ENCODE measurements around the gene TGIF1. TPM values are rescaled to one million over a fixed set of nuclear protein-coding genes. Genes with fewer than 3 reads are reported as not detected.

TGIF1 gene
- total RNA-seq, 2 experiments from 2014 or later, result 35.6 to 39.5 TPM

GRCh38 chr18:3489462-3489861 is 39.5 kb downstream of the TGIF1 start:
- Mint-ChIP-seq H3K4me1 (peaks cover 3% of the 10 kb centered on the region), H3K9me3 (no peaks in the 10 kb centered on the region), H3K27ac (no peak overlapping the region), H3K27me3 (peaks cover 26% of the 10 kb centered on the region), H3K36me3 (no peaks in the 10 kb centered on the region), H3K4me3 (no peak overlapping the region)
- no peak for DNase-seq
- POLR2A ChIA-PET, result no interaction called here
- ATAC-seq (ENCODE audit: low read depth), result no peak

- Mint-ChIP-seq H3K4me1 (peaks cover 3% of the 10 kb centered on the region), H3K27ac (no peak overlapping the region), H3K27me3 (peaks cover 30% of the 10 kb centered on the region), H3K4me3 (no peak overlapping the region), H3K9me3 (no peaks in the 10 kb centered on the region), H3K36me3 (no peaks in the 10 kb centered on the region)
- ATAC-seq (ENCODE audit: low read depth), result no peak
- POLR2A ChIA-PET, result no interaction called here
- DNase-seq, result no peak
Observed at GRCh38 chr18:3491981-3492555, 42.1 kb downstream of the TGIF1 start.

GRCh38 chr18:3492721-3493120 is 42.7 kb downstream of the TGIF1 start:
- ATAC-seq (ENCODE audit: low read depth) (no peak), DNase-seq (no peak)
- no peaks in the 10 kb centered on the region for H3K9me3 Mint-ChIP-seq
- H3K27me3 Mint-ChIP-seq, result peaks cover 30% of the 10 kb centered on the region
- H3K27ac Mint-ChIP-seq, result no peak overlapping the region
- H3K36me3 Mint-ChIP-seq, result no peaks in the 10 kb centered on the region
- H3K4me1 Mint-ChIP-seq, result peaks cover 3% of the 10 kb centered on the region
- POLR2A ChIA-PET, result no interaction called here
- no peak overlapping the region for H3K4me3 Mint-ChIP-seq

- DNase-seq, result no peak
- Mint-ChIP-seq H3K27ac (no peak overlapping the region), H3K27me3 (peaks cover 36% of the 10 kb centered on the region), H3K4me3 (peak overlapping the region; percentile 55), H3K9me3 (no peaks in the 10 kb centered on the region), H3K4me1 (peaks cover 4% of the 10 kb centered on the region), H3K36me3 (no peaks in the 10 kb centered on the region)
- ATAC-seq (ENCODE audit: low read depth), result no peak
- POLR2A ChIA-PET, result no interaction called here
Observed at GRCh38 chr18:3493501-3494244, 43.7 kb downstream of the TGIF1 start.

- POLR2A ChIA-PET, result no interaction called here
- Mint-ChIP-seq H3K4me1 (peaks cover 6% of the 10 kb centered on the region), H3K27ac (no peak overlapping the region), H3K9me3 (no peaks in the 10 kb centered on the region), H3K36me3 (no peaks in the 10 kb centered on the region), H3K27me3 (peaks cover 36% of the 10 kb centered on the region), H3K4me3 (no peak overlapping the region)
- ATAC-seq (ENCODE audit: low read depth) (no peak), DNase-seq (no peak)
Observed at GRCh38 chr18:3494245-3494526, 44.2 kb downstream of the TGIF1 start.

- H3K9me3 Mint-ChIP-seq, result no peaks in the 10 kb centered on the region
- ATAC-seq (ENCODE audit: low read depth) (no peak), DNase-seq (no peak)
- POLR2A ChIA-PET, result no interaction called here
- H3K4me1 Mint-ChIP-seq, result peaks cover 9% of the 10 kb centered on the region
- H3K27ac Mint-ChIP-seq, result no peak overlapping the region
- peaks cover 38% of the 10 kb centered on the region for H3K27me3 Mint-ChIP-seq
- no peaks in the 10 kb centered on the region for H3K36me3 Mint-ChIP-seq
- no peak overlapping the region for H3K4me3 Mint-ChIP-seq
Observed at GRCh38 chr18:3494569-3494968, 44.6 kb downstream of the TGIF1 start.

GRCh38 chr18:3495691-3496430 is 45.9 kb downstream of the TGIF1 start:
- ATAC-seq (ENCODE audit: low read depth) (no peak), DNase-seq (no peak)
- H3K4me3 Mint-ChIP-seq, result no peak overlapping the region
- peaks cover 14% of the 10 kb centered on the region for H3K4me1 Mint-ChIP-seq
- POLR2A ChIA-PET, result no interaction called here
- H3K27me3 Mint-ChIP-seq, result peaks cover 48% of the 10 kb centered on the region
- no peaks in the 10 kb centered on the region for H3K9me3 Mint-ChIP-seq
- H3K36me3 Mint-ChIP-seq, result no peaks in the 10 kb centered on the region
- no peak overlapping the region for H3K27ac Mint-ChIP-seq

- POLR2A ChIA-PET, result interaction anchor here (0.6 to 0.7 kb wide), 2 partner anchors 238 to 500 kb away, joined by 3 read pairs; no protein-coding TSS in a partner anchor
- H3K4me1 Mint-ChIP-seq, result peaks cover 11% of the 10 kb centered on the region
- no peaks in the 10 kb centered on the region for H3K9me3 Mint-ChIP-seq
- no peaks in the 10 kb centered on the region for H3K36me3 Mint-ChIP-seq
- H3K4me3 Mint-ChIP-seq, result peak overlapping the region; percentile 64
- H3K27ac Mint-ChIP-seq, result no peak overlapping the region
- H3K27me3 Mint-ChIP-seq, result peaks cover 42% of the 10 kb centered on the region
- peak; percentile 50 for ATAC-seq (ENCODE audit: low read depth)
- DNase-seq, result peak; percentile 33
Observed at GRCh38 chr18:3498698-3499471, 48.9 kb downstream of the TGIF1 start.

GRCh38 chr18:3499501-3499900 is 49.5 kb downstream of the TGIF1 start:
- Mint-ChIP-seq H3K36me3 (no peaks in the 10 kb centered on the region), H3K4me1 (peaks cover 11% of the 10 kb centered on the region), H3K27ac (no peak overlapping the region), H3K9me3 (no peaks in the 10 kb centered on the region), H3K27me3 (peaks cover 38% of the 10 kb centered on the region), H3K4me3 (peak overlapping the region; percentile 64)
- ATAC-seq (ENCODE audit: low read depth), result peak; percentile 30
- POLR2A ChIA-PET, result interaction anchor here (0.7 kb wide), 1 partner anchor 239 kb away, joined by 3 read pairs; no protein-coding TSS in a partner anchor
- DNase-seq, result no peak

GRCh38 chr18:3500016-3500415 is 50.0 kb downstream of the TGIF1 start:
- Mint-ChIP-seq H3K27me3 (peaks cover 38% of the 10 kb centered on the region), H3K9me3 (no peaks in the 10 kb centered on the region)
- no peak for ATAC-seq (ENCODE audit: low read depth)

GRCh38 chr18:3502650-3503049 is 52.7 kb downstream of the TGIF1 start:
- peaks cover 11% of the 10 kb centered on the region for H3K4me1 Mint-ChIP-seq
- H3K27me3 Mint-ChIP-seq, result peaks cover 38% of the 10 kb centered on the region
- no peak overlapping the region for H3K27ac Mint-ChIP-seq
- H3K4me3 Mint-ChIP-seq, result no peak overlapping the region
- DNase-seq (no peak), ATAC-seq (ENCODE audit: low read depth) (no peak)
- H3K9me3 Mint-ChIP-seq, result no peaks in the 10 kb centered on the region
- POLR2A ChIA-PET, result no interaction called here
- no peaks in the 10 kb centered on the region for H3K36me3 Mint-ChIP-seq

More at GRCh38 chr18:3500016-3500415, 50.0 kb downstream of the TGIF1 start:
- H3K4me1 Mint-ChIP-seq, result peaks cover 11% of the 10 kb centered on the region
- no peaks in the 10 kb centered on the region for H3K36me3 Mint-ChIP-seq
- DNase-seq, result no peak
- H3K27ac Mint-ChIP-seq, result no peak overlapping the region
- POLR2A ChIA-PET, result no interaction called here
- H3K4me3 Mint-ChIP-seq, result peak overlapping the region; percentile 64

GRCh38 chr18:3504637-3505036 is 54.7 kb downstream of the TGIF1 start:
- Mint-ChIP-seq H3K4me3 (no peak overlapping the region), H3K9me3 (no peaks in the 10 kb centered on the region), H3K4me1 (peaks cover 4% of the 10 kb centered on the region), H3K27me3 (peaks cover 26% of the 10 kb centered on the region), H3K27ac (no peak overlapping the region), H3K36me3 (no peaks in the 10 kb centered on the region)
- POLR2A ChIA-PET, result no interaction called here
- DNase-seq (no peak), ATAC-seq (ENCODE audit: low read depth) (no peak)

All from activated naive CD8-positive, alpha-beta T cell treated with anti-CD3 and anti-CD28 coated beads, Interleukin-2, amount 10 ng/mL, durations not matched to agents 7 days and 5 days (primary cell).